Stomach (tissue), 4 donors: ENCODE measurements around the gene PPP2R2C.

Source experiments
- CTCF ChIP-seq, 7 experiments: fragments of 450-650 bp in 4 of 7; fragments of 200-600 bp in 3 of 7; sonication (generic) in 3 of 7; IDR thresholded peaks; one replicate each; pipeline ENCODE4 v1.5.1; 2016 to 2019; ENCODE audit warnings: antibody characterized with exemption in 7 of 7, control low read depth in 2 of 7, mild to moderate bottlenecking in 1 of 7
- EP300 ChIP-seq: sonication (generic); formaldehyde crosslinking; IDR thresholded peaks from one replicate; pipeline ENCODE4 v1.6.1; 2017; ENCODE audit warnings: antibody characterized with exemption
- POLR2A ChIP-seq, 4 donors: fragments of 450-650 bp; IDR thresholded peaks; one replicate each; pipeline ENCODE4 v1.6.1; 2016; ENCODE audit warnings: antibody characterized with exemption in 4 of 4, control low read depth in 2 of 4, mild to moderate bottlenecking in 1 of 4, moderate library complexity in 1 of 4

- TF ChIP-seq CTCF (IDR thresholded peaks at IDR 0.05) (no peak), EP300 (no peak), POLR2A (IDR thresholded peaks at IDR 0.05) (no peak)
These were observed 94.6 kb downstream of the PPP2R2C start for GRCh38 chr4:6377626-6378492.
